ENCODE data around the gene TANGO6. TPM values are rescaled to one million over a fixed set of nuclear protein-coding genes. Genes with fewer than 3 reads are reported as not detected.

Gene TANGO6
- total RNA-seq, 2 experiments from 2014 or later = 22.7 to 22.8 TPM

DNA sequence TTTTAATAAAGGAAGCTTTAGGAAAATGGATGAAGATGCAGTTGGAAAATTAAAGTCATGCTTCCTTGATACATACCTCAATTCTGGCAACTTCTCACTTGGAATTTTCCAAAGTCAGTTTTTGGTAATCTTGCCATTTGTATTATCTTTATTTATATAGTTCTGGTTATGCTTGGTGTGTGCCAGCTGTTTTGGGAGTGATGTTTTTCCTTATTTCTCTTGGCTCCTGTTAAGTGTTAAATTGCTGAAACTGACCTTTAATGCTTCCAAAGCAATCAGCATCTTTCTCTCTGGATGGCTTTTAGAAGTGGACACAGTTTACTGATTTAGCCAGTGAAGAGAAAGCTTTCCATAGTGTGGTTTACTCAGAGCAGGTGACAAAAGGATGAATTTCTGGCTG, 192.0 kb downstream of the TANGO6 start:
- Histone ChIP-seq H3K4me3 (ENCODE audit: low read depth, low read length, poor library complexity, severe bottlenecking) (no peak overlapping the region), H3K36me3 (ENCODE audit: insufficient read depth, low read length) (no peaks in the 10 kb centered on the region), H3K79me2 (ENCODE audit: insufficient read depth, low read depth, low read length) (no peaks in the 10 kb centered on the region), H3K4me1 (ENCODE audit: insufficient read depth, low read length, poor library complexity, severe bottlenecking) (no peaks in the 10 kb centered on the region), H3K27ac (ENCODE audit: low read depth, low read length, poor library complexity, severe bottlenecking) (no peak overlapping the region), H3K9me2 (ENCODE audit: insufficient read depth, low read length) (no peaks in the 10 kb centered on the region), H4K20me1 (ENCODE audit: insufficient read depth, low read length) (no peaks in the 10 kb centered on the region), H2AFZ (ENCODE audit: low read length) (no peak overlapping the region), H3K4me2 (ENCODE audit: low read length) (no peak overlapping the region), H3K9me3 (ENCODE audit: low read length) (no peaks in the 10 kb centered on the region)
- intact Hi-C loops (cut with micrococcal nuclease; ENCODE audit: unreplicated experiment) = no loop called here
- no peak for DNase-seq (ENCODE audit: low spot score)
- ChIA-PET POLR2A (interaction anchor here (0.6 to 0.7 kb wide), 3 partner anchors 65 to 1668 kb away, joined by 3 to 7 read pairs (median 5); no protein-coding TSS in a partner anchor), CTCF (ENCODE audit: unreplicated experiment) (no interaction called here)
- BruUV-seq (replicated peaks) = no TSS peak
- TF ChIP-seq, protein P1, sequence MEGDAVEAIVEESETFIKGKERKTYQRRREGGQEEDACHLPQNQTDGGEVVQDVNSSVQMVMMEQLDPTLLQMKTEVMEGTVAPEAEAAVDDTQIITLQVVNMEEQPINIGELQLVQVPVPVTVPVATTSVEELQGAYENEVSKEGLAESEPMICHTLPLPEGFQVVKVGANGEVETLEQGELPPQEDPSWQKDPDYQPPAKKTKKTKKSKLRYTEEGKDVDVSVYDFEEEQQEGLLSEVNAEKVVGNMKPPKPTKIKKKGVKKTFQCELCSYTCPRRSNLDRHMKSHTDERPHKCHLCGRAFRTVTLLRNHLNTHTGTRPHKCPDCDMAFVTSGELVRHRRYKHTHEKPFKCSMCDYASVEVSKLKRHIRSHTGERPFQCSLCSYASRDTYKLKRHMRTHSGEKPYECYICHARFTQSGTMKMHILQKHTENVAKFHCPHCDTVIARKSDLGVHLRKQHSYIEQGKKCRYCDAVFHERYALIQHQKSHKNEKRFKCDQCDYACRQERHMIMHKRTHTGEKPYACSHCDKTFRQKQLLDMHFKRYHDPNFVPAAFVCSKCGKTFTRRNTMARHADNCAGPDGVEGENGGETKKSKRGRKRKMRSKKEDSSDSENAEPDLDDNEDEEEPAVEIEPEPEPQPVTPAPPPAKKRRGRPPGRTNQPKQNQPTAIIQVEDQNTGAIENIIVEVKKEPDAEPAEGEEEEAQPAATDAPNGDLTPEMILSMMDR (conservative IDR thresholded peaks at IDR 0.05; ENCODE audit: low read length) = no peak
- no peak for TF ChIP-seq EZH2phosphoT487 (IDR thresholded peaks at IDR 0.05; ENCODE audit: borderline replicate concordance, low read depth, low read length)

DNA sequence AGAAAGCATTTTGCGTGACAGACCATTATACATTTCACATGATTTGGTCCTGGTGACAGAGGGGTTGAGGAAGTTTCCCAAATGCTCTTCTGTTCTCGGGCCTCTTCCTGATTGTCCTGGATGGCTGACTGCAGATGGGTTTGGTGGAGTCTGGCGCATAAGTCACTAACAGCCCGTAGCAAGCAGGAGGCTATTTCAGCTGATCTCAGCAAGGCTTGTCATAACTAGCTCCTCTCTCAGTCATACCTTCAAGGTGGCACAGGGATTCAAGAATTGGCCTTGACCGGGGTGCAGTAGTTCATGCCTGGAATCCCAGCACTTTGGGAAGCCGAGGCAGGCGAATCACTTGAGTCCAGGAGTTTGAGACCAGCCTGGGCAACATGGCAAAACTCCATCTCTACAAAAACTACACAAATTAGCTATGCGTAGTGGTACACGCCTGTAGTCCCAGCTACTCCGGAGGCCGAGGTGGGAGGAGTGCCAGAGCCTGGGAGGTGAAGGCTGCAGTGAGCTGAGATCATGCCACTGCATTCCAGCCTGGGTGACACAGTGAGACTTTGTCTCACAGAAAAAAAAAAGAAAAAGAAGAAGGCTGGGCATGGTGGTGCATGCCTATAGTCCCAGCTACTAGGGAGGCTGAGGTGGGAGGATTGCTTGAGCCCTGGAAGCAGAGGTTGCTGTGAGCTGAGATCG, 193.2 kb downstream of the TANGO6 start:
- H4K20me1 ChIP-seq (ENCODE audit: insufficient read depth, low read length) = no peaks in the 10 kb centered on the region
- ChIA-PET POLR2A (no interaction called here), CTCF (ENCODE audit: unreplicated experiment) (no interaction called here)

More for the DNA sequence above, 193.2 kb downstream of the TANGO6 start:
- TF ChIP-seq EZH2phosphoT487 (IDR thresholded peaks at IDR 0.05; ENCODE audit: borderline replicate concordance, low read depth, low read length) = no peak
- TF ChIP-seq, protein P1 (conservative IDR thresholded peaks at IDR 0.05; ENCODE audit: low read length) = no peak
- Histone ChIP-seq H3K27ac (ENCODE audit: low read depth, low read length, poor library complexity, severe bottlenecking) (no peak overlapping the region), H3K9me3 (ENCODE audit: low read length) (peaks cover 2% of the 10 kb centered on the region), H3K9me2 (ENCODE audit: insufficient read depth, low read length) (no peaks in the 10 kb centered on the region), H3K36me3 (ENCODE audit: insufficient read depth, low read length) (peaks cover 5% of the 10 kb centered on the region), H3K4me3 (ENCODE audit: low read depth, low read length, poor library complexity, severe bottlenecking) (no peak overlapping the region), H3K4me1 (ENCODE audit: insufficient read depth, low read length, poor library complexity, severe bottlenecking) (no peaks in the 10 kb centered on the region), H3K79me2 (ENCODE audit: insufficient read depth, low read depth, low read length) (no peaks in the 10 kb centered on the region), H2AFZ (ENCODE audit: low read length) (no peak overlapping the region), H3K4me2 (ENCODE audit: low read length) (no peak overlapping the region)
- intact Hi-C loops (cut with micrococcal nuclease; ENCODE audit: unreplicated experiment) = no loop called here
- no TSS peak for BruUV-seq (replicated peaks)
- DNase-seq (ENCODE audit: low spot score) = no peak
